Embryonic facial prominence (tissue), 1 donor: ENCODE measurements around the gene TUBA1A.
"Not testable (repeated sequence)": the region's sequence is repeated elsewhere in the genome, so short reads cannot be mapped to it uniquely, and the experiment has no call there.

ENCODE experiments used
- DNase-seq: peaks from one replicate; pipeline ENCODE4 v3.0.0-alpha.2; 2016; ENCODE audit errors: extremely low spot score

Gene TUBA1A

DNA sequence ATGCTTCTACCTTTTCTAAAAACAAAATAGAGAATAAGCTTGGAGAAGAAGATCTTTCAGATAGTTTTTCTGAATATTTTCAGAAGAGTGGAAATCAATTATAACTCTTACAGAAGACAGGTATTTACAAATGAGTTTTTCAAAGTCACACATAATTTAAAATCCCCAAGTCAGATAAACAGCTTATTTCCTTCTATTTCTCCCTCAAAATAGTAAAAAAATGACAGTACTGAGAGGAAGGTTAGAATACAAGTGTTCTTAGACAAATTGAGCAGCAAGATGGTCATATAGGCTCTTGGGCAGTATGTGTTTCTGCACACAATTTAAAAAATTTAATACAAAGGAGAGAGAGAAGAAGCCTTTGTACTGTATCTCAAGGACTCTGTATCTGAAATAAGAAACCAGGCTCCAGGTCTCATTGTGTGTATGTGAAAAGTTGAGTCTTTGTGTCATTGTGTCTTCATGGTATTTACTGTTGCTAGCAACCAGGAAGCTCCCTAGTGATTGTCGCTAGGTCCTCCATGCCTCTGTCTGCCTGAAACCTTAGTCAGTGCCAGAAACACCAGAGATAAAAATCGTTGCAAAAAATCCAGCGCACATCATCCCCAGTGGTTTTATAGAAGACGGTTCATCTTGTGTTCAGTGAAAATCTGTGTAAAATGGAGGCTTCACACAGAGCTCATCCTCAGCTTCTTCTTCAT, 12.9 kb upstream of the TUBA1A start:
- peak; percentile 62 for DNase-seq

DNA sequence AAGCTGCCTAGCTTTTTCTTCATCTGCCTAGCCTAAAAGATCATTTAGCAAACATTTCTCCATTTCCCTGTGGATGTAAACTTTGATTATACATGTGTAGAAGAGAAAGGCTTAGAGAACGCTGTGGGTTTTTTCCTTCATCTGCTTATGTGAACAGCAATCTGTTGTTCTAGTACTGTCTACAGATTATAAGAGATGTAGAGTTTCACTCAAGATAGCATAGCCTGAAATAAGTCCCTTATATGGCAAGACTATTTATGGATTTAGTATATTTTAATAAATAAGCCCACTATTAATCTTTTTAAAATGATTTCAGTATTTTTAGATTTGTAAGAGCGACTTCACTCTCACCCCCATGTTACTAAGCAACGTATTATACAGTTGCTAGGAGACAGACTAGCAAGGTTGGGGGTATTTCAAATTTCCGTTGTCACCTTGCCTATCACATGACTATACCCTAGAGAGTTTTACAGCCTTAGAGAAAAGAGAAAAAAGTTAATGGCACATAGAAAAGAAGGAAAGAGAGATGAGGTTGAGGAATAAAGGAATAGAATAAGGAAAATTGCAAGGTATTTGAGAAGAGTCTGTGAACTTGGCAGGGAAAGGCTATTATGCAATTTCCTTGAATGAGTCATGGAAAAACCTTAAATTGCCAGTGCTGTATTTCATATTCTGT, 12.2 kb upstream of the TUBA1A start:
- peak; percentile 73 for DNase-seq

DNA sequence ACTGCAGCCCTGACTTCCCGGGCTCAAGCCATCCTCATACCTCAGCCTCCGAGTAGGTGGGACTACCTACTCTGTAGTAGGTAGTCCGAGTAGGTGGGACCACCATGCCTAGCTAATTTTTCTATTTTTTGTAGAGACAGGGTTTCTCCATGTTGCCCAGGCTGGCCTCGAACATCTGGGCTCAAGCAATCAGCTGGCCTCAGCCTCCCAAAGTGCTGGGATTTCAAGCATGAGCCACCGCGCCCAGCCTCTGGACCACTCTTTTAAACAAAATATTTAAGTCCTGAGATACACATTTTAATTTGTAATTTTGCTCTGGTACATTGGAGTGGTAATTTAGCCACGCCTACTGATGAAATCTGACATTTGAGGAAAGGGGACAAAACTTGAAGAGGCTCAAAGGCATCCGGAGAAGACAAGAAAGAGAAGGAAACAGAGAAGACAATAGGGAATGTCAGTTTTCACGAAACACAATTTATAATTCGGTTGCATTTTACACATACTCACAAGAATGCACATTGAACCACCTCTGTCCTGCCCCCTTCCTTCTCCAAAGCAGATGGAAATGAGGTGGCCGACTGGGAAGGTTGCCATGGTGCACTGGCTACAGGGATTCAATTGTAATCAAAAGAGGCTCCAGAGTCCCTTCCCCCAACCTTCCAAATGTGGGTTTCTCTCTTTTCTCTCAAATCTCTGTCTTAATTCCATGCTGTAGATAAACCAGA, 9.7 kb upstream of the TUBA1A start:
- no peak for DNase-seq

DNA sequence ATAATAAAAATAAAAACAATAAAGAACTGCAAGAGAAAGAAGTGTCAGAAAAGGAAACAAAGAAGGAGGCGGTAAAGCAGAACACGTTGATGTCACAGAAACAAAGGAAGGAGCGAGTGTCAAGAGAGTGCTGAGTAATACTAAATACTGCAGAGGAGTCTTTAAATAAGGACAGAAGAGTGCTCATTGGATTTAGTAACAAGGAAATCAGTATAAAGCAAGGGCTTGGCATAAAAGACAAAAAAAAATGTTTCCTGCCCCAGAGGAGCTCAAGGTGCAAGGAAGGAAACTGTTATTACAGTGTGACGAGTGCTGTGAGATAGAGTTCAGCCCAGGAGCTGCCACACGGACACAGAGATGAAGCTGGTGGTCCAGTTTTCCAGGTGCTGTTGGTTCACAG, 8.4 kb upstream of the TUBA1A start:
- no peak for DNase-seq

DNA sequence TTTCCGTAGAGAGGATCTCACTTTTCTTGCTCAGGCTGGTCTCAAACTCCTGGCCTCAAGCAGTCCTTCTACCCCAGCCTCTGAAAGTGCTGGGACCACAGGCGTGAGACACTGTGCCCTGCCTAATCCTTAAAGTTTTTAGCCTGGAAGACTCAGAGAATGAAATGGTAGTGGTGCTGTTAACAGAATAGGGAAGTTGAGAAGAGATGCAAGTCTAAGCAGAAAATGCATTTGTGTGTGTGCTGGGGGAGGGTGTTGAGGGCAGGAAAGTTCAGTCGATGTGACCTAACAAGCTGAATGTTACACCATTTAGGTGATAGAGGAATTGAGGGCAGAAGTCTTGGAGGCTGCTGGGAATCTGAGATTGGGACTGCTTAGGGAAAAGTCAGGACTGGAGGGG, 6.9 kb upstream of the TUBA1A start:
- no peak for DNase-seq

DNA sequence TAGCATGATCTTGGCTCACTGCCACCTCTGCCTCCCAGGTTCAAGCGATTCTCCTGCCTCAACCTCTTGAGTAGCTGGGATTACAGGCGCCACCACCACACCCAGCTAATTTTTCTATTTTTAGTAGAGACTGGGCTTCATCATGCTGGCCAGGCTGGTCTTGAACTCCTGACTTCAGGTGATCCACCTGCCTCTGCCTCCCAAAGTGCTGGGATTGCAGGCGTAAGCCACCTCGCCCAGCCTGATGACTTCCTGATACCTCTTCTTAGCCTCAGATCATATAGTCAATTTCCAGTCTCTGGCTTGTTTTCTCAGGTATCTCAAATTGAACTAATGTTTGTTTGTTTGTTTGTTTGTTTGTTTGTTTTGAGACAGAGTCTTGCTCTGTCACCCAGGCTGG, 4.9 kb upstream of the TUBA1A start:
- DNase-seq = not testable (repeated sequence)

DNA sequence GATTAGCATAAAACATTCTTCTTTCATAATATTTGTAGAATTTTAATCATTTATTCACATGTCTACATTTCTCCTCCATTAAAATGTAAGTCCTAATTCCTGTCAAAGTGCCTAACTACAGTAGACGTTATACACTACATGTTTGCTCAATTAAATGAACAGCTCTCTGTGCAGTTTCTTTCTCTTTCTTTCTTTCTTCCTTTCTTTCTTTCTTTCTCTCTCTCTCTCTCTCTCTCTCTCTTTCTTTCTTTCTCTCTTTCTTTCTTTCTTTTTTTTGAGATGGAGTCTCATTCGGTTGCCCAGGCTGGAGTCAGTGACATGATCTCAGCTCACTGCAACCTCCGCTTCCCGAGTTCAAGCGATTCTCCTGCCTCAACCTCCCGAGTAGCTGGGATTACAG, 2.6 kb upstream of the TUBA1A start:
- DNase-seq = not testable (repeated sequence)

DNA sequence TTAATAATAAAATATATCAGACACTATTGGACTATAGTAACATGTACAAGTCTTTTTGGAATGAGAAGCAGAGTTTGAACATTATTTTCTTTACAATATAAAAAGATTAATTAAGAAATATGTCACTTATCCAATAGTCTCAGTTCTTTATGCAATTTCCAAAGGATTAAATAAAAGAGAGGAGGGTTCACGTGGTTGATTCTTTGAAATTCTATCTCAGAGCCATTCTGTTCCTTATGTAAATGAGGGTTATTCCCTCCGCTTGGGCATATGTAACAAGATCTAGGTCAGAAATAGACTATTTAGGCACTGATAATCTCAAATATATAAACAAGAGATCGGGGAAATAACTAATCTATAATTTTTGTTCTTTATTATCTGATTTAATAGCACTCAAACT, 2.1 kb upstream of the TUBA1A start:
- DNase-seq = no peak

DNA sequence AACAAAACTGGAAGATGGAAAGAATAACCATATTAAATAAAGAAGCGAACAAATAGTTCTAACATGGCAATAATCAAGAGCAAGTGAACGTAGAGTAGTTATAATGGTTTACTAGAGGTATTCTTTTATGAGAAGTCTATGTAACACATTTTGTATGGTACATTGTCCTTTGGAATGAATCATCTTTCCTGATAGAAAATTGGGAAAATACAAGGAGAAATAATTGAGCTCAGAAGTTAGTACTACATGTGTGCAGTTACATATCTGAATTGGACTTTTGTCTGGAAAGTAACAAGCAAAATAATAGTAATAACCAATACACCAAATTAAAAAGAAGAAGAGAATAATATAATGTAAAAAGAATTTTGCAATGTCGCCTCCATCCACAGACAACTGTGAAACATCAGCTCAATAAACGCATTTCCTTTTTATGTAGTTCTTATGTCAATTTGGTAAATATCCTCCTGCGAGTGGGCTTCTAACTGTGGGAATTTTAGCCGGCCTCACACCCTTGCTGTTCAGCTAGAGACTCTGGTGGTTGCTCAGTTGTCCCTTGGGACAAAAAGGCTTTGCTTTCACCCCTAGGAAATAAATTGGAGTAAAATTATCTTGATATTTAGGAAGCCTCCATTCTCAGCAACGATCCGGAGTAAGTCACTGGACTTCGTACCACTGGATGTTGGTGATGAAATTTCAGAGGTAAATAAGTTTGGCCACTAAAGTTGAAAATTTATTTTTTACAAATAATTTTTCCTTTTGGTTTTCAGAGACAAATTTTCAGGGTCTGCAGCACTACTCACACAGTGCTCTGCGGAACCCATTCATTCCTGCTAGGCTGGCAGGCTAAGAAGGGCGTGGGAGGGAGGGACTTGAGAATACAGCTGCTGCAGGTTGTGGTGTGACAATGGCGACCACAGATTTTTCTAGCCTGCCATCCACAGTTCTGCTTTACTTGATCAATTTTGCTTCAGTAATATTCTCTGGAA, 1.1 kb upstream of the TUBA1A start:
- DNase-seq = no peak

DNA sequence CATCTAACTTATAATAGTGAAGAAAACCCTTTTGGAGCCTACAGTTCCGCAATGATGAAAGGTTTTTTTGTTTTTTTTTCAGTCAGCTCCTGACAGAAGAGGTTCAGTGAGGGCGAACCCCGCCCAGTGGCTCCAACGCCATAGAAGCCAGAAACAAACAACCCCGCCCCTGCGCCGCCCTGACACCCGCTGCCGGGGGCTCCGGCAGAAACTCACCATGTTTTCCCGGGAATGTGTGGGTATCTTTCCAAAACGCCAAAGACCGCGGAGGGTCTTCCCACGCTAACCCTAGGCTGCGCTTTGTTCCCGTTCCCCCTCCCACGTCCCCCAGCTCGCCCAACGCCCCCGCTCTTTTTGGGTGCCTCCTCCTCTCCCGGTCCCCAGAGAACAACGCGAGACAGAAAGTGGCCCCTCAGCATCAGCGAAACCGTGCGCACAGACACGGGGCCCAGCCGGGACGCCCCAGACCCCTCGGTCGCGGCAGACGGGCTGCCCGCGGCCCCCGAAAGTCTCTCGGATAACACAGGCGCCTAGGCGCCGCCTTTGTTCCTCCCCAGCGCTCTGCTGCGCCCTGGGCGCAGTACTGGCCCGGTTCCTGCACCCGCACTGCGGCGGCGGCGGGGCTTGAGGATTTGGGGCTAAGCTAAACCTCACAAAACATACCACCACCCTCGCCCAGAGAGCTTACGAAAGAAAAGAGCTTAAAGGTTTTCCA, 522 bp downstream of the TUBA1A start:
- DNase-seq = peak; percentile 68

DNA sequence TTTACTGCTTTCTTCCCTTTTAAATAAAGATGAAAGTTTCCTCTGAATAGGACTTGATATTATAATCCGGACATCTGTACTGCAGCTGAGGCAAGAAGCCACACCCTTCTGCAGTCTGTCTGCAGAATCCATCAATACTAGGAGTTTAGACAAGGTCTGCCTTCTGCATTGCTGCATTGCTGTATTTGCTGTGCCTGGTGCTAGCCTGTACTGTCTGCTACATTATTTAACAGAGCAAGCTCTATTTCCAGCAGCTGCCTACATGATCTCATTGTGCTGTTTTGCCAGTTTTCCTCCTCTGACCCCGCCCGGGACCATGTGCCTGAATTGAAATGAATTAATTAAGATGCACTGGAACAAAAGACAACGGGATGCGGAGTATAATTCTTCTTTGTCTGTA, 1.7 kb downstream of the TUBA1A start:
- peak; percentile 58 for DNase-seq

DNA sequence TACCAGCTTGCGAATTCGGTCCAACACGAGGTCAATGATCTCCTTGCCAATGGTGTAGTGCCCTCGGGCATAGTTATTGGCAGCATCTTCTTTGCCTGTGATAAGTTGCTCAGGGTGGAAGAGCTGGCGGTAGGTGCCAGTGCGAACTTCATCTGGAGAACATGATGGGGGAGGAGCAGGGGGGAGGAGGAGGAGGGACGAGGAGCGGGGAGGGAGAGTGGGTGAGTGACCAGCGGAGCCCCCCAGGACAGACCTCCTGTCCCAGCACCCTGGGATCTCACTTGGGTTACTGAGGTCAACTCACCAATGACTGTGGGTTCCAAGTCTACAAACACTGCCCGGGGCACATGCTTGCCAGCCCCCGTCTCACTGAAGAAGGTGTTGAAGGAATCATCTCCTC, 2.6 kb downstream of the TUBA1A start:
- DNase-seq = not testable (repeated sequence)

DNA sequence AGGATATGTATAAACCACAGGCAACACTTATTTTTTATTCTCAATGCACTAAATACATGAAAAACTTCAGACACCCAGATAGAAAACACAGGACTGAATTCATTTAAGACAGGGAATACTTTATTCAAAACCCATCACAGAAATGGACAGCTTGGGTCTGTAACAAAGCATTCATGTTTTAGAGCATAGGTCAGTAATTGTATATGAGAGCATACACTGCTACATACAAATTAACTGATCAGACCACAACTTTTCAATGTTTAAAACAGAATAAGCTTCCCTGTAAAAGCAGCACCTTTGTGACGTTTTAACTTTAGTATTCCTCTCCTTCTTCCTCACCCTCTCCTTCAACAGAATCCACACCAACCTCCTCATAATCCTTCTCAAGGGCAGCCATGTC, 4.2 kb downstream of the TUBA1A start:
- DNase-seq = not testable (repeated sequence)

DNA sequence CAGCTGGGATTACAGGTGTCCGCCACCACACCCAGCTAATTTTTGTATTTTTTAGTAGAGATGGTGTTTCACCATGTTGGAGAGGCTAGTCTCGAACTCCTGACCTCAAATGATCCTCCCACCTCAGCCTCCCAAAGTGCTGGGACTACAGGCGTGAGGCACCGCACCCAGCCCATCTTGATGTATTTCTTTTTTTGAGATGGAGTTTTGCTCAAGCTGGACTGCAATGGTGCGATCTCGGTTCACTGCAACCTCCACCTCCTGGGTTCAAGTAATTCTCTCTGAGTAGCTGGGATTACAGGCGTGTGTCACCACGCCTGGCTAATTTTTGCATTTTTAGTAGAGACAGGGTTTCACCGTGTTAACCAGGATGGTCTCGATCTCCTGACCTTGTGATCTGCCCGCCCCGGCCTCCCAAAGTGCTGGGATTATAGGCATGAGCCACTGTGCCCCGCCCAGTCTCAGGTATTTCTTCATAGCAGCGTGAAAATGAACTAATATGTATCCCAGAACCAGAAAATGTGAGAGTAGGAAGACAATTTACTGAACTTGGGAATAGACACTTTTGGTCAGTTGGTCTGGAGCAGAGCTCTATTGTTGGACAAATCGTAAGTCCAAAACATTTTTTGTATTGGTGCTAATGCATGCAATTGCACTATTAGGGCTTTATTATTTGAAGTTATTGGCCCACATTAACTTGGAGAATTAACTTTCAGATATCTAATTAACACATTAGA, 5.5 kb downstream of the TUBA1A start:
- not testable (repeated sequence) for DNase-seq

DNA sequence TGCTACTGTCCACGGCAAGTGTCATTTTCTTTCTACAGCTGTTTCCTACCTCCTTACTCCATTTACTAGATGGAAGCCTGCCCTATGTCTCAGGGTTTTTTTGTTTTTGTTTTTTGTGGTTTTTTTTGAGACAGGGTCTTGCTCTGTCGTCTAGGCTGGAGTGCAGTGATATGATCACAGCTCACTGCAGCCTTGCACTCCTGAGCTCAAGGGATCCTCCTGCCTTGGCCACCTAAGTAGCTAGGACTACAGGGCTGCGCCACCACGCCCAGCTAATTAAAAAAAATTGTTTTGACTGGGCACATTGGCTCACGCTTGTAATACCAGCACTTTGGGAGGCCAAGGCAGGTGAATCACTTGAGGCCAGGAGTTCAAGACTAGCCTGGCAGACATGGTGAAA, 14.7 kb downstream of the TUBA1A start:
- no peak for DNase-seq

DNA sequence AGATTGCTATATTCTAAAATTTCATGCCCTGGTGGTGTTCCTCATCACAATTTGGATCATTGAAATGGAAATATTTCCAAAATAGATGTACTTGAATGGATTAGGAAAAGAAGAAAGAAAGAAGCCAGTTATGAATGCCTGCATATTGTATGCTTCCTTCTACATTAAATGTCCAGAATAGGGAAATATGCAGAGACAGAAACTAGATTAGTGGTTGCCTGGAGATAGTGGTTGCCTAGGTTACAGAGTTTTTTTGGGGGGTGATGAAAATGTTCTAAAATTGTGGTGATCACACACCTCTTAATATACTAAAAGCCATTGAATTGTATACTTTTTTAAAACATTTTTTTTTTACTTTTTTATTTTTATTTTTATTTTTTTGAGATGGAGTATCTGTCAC, 18.0 kb downstream of the TUBA1A start:
- DNase-seq = no peak

DNA sequence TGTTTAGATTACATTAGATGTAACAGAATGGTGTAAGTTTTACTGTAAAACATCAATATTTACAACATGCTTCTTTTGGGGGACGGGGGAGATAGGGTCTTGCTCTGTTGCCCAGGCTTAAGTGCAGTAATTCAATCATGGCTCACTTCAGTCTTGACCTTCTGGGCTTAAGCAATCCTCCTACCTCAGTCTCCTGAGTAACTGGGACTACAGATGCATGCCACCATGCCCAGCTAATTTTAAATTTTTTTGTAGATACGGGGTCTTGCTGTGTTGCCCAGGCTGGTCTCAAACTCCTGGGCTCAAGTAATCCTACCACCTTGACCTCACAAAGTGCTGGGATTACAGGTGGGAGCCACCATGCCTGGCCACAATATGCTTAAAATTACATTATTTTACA, 23.8 kb downstream of the TUBA1A start:
- no peak for DNase-seq

DNA sequence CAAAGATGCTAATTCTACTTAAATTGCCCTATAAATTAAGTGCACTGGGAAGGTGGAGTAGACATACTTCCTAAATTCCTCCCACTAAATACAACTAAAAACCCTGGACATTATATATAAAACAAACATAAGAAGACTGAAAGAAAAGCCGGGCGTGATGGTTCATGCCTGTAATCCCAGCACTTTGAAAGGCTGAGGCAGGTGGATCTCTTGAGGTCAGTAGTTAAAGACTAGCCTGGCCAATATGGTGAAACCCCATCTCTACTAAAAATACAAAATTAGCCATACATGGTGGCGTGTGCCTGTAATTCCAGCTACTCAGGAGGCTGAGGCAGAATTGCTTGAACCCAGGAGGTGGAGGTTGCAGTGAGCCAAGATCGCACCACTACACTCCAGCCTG, 27.0 kb downstream of the TUBA1A start:
- DNase-seq = not testable (repeated sequence)

DNA sequence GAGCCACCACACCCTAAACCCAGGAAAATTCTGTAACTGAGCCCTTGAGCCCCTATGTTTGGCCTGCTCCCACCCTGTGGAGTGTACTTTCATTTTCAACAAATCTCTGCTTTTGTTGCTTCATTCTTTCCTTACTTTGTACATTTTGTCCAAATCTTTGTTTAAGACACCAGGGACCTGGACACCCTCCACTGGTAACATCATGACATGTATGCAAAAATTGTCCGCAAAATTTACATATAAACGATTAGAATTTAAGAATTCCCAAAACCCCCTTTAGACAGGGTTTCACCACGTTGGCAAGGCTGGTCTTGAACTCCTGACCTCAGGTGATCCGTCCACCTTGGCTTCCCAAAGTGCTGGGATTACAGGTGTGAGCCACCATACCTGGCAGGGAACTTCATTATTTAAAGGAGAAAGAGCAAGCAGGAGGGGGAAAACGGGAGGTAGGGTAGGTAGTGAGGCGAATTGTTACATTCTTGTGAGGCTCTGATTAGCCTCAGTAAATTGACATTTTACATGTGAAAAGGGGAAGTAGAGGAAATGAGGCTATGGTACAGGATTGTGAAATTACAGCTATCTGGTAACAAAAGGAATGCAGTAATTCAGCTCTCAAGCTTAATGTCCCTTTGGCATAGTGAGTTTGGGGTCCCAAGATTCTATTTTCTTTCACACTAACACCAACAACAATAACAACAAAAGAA, 27.6 kb downstream of the TUBA1A start:
- no peak for DNase-seq

DNA sequence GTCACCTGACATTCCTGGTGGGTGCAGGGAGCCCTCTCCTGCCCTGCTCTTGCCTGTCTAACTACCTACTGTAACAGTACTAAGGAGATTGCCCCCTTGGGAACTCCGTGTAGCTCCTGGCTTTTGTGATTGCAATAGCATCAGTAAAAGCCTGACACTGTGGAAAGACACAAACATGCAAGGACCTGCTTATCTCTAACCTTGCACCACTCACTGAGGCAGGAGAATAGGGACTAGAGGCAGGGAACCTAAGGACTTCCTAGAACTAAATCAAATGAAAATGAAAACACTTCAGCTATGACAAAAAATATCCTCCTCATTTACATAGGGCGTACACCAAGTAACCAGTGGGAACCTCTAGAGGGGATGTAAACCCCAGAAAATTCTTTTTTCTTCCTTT, 28.5 kb downstream of the TUBA1A start:
- DNase-seq = no peak
